Ecto neural progenitor cell (in vitro differentiated cells): ENCODE measurements around the gene CYTH1.

ENCODE experiments used
- DNase-seq: peaks from one replicate; pipeline ENCODE4 v3.0.0-alpha.2; 2018; ENCODE audit warnings: low spot score

The CYTH1 gene

DNA sequence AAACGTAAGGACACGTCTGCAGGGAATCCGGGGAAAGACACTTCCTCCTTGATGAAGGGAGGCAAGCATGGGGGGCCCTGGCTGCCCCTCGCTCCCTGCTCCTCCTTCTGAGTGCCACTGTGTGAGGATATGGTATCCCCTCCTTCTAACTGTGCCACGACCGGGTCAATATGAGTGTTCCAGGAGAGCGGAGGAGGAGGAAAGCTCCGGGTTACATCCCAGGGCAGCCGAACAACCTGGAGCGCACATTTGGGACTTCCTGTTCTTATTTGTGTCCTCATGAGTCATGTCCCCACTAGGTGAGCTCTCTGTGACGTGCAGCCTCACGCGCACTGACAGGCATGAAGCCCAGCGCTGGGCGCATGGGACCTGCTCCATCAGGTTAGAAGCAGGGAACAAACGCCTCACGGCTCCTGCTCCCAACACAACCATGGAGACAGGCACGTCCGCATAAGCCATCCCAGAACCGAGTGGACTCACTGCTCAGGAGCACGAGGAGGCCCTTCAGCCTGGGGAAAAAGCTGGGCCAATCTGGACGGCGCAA lies 112.0 kb downstream of the CYTH1 start:
- no peak for DNase-seq

DNA sequence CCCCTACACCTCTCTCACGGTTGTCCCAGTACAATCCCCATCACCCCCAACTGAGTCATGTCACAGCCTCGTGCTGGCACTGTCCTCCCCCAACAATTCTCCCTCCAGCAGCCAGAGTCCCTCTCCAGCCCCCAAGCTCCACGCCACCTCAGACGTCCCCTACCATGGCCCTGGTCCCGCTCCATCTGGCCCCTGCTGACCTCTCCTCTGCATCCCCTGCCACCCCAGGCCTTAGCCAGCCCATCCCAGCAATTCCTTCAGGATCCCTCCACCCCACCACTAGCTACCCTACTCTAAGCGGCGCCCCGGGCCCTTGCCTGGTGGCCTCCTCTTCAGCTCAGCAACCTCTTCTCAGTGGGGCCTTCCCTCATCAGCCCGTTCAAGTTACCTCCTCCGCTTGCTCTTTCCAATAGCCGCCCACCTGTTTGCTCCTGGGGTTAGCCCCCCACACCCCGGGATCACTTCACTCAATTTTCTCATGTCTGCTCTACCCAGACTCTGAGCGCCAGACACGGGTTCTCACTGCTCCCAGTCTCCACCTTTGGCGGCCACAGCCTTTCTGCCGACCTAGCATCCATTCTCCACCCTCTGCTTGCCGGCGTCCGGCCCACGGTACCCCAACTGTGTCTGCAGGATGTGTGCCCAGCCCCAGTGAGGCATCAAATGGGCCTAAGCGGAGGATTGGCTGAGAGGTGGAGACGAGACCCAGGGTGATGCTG lies 112.7 kb downstream of the CYTH1 start:
- no peak for DNase-seq

DNA sequence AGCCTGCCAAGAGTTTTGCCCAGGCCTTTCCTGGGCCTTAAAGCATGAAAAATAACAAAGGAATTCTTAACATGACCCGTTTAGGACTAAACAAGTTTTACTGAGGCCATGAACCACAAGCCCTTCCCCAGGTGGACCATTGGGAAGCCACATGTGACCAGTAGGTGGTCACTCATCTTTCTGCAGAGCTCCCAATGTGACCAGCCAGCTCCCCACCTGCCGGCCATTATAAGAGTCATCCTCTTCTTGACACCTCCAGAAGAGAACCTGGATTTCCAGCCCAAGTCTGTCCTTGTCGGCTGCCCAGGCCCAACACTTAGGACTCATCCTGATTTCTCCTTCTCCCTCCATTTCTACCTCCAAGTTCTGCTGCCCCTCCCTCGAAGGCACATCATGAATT lies 113.2 kb downstream of the CYTH1 start:
- no peak for DNase-seq

DNA sequence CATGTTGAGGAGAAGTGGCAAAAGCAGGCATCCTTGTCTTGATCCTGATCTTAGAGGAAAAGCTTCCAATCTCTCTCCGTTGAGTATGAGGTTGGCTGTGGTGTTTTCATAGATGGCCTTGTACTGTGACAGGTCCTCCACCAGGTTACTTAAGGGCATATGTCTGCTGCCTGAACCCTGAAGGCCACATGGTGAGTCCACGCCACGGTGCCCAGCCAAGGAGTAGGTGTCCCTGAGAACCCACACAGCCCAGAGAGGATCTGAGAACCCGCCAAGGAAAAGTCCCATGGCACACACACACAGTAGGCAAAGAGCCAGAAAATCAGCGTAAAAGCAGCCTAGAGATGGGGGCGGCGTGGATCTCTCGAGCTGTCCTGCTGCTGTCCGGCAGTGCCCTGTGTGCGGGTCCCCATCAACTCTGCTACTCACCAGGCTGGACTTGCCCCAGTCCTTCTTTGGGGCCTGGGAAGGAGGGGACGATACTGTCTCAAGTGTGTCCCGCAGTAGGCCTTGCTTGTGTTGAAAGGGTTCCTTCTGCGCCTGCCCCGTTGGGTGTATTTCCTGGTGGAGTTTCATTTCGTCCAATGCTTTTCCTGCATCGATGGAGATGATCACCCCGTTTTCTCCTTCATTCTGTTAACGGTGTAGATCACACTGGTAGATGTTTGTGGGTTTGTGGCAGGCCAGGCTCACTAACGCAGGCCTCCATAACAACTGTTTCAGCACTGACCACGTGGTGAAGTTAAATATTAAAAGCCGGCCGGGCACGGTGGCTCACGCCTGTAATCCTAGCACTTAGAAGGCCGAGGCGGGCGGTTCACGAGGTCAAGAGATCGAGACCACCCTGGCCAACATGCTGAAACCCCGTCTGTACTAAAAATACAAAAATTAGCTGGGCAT lies 114.1 kb downstream of the CYTH1 start:
- no peak for DNase-seq

DNA sequence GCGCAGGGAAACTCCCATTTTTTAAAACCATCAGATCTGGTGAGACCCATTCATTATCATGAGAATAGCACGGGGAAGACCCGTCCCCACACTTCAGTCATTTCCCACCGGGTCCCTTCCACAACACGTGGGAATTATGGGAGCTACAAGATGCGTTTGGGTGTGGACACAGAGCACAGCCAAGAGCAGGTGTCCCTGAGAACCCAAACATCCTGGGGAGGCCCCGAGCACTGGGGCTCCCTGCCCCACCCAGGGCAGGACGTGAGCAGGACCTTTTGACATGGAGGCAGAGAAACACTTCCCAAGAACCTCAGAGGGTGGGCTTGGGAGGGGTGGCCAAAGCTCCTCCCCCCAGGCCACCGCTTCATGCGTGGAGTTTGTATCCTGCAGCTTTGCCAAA lies 115.0 kb downstream of the CYTH1 start:
- DNase-seq, result no peak

DNA sequence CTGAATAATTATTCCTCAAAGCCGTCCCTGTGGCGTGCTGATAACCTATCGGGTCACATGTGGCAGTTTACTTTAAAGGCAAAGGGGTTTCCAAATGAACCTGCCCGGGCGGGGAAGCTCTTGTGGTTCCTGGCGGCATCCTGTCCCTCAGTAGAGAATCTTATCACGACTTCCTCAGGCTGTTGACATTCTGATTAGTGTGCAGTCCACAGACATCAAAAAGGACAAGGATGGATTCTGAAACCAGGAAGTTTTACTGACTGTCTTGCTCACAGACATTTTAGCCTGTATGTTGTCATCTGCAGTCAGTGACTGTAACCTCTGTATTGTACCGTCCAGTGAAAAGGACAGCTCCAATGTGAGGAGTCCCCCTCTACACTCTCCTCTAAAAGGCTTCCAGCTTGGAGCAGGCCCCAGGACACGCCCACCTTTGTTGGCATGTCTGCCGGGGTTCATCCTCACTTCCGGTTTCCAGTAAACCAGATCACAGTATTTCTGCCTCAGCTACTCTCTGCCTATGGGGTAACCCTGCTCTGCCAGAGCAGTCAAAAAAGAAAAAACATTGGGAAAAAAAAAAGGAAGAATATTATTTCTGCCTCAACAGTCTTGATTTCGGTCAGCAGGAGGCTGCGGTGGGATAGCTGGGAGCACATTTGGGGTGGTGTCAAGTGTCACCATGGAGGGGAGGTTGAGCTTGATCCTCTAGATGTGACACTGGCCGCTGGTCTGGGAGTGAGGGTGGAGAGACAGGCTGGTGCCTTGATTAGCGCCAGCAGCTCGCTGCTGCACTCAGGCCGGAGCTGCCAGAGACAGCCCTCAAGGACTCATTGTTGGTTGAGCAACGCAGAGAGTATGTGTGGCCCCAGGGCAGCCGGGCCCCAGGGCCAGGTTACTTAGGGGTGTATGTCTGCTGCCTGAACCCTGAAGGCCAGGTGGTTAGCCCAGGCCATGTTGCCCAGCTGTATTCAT lies 115.8 kb downstream of the CYTH1 start:
- no peak for DNase-seq

DNA sequence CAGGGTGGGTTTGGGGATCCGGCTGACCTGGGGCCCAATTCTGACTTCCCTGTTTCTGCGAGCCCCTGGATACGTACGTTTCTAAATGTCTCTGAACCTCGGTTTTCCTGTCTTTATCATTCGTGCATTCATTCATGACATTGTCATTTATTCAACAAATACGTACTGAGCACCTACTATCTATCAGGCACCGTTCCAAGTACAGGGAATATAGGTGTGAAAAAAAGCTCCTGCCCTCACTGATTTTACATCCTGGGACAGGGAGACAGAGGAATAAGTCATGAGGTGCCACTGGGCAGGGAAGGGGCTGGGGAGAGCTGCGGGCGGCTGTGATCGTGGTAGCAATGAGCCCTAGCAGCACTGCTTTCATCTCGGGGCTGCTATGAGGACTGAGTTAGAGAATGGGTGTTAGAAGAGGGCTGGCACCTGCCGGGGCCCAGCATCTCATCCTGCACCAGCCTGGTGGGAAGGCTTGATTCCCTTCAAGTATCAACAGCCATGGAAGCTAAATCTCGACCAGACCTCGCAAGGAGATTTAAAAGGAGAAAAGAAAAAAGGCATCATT lies 116.6 kb downstream of the CYTH1 start:
- DNase-seq, result no peak

DNA sequence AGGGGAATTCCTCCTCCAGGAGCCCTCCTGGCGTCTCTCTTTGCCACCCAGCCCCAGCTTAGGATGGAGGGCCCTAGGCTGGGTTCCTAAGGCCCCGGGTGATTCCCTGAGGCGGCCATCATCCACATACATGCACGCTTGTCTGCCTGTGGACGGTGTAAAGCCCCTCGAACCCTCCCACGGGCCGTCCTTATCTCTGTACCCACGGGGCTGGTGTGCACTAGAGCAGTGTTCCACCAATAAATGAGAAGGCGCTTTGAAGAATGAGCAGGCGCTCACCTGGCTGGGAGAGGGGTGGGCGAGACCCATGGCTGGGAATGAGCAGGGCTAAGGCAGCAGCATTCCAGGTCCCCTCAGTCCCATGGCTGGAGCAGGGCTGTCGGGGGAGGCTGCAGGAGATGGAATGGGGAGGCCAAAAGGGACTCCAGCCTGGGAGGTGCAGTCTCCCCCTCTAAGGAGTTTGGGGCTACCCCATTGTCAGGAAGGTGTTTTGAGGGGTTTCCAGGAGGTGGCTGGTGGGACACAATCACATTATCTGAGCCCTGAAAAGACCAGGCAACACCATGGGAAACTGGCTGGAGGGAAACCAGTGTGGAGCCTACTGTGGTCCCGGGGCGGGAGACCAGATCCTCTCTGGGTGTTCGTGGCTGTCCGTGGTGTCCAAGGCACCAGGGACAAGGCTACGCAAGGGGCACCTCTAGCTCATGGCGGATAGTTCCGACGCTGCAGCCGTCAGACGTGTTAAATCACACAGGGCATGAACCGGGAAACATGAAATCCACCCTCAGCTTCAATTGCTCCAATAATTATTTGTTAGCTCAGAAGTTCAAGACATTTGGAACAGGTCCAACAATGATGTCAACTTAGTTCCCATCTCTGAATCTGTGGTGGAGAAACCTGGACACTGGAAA lies 117.3 kb downstream of the CYTH1 start:
- DNase-seq, result no peak

DNA sequence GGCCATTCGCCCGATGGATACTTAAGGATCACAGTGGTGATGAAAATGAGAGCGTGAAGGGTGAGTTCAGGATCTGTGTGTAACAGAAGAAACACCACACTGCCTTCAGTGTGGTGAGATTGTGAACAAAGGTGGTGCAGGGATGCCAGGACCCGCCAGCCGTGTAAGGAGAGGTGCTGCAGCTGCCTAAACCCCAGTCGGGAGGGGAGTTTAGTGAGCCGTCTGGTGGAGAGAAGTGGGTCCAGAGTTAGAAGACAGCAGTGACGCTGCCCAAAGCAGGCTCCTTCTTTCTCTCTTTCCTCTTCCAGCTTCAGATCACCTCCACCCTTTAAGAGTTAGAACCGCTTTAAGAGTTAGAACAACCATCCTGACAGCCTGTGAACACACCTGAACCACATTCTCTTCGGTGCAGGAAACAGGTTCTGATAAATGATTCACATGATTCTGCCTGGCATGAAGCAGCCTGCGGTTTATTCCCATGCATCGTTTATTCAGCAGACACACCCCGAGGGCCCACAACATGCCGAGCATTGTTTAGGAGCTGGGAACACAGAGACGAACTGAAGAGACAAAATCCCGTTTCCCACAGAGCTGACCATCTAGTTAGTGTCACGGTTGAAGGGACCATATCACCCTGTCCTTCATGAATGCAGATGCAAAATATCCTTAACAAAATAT lies 120.8 kb downstream of the CYTH1 start:
- no peak for DNase-seq

DNA sequence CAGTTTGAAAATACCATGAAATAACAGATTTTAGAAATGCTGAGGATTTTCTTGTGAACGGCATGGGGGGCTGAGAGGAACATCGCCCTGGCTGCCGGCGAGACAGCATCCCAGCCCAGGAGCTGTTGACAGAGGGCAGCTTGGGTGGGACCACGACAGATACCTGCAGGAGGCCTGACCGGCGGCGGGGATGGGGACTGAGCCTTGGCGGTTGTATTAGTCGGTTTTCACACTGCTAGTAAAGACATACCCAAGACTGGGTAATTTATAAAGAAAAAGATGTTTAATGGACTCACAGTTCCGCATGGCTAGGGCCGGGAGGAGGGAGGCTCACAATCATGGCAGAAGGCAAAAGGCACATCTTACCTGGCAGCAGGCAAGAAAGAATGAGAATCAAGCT lies 122.5 kb downstream of the CYTH1 start:
- DNase-seq, result no peak

DNA sequence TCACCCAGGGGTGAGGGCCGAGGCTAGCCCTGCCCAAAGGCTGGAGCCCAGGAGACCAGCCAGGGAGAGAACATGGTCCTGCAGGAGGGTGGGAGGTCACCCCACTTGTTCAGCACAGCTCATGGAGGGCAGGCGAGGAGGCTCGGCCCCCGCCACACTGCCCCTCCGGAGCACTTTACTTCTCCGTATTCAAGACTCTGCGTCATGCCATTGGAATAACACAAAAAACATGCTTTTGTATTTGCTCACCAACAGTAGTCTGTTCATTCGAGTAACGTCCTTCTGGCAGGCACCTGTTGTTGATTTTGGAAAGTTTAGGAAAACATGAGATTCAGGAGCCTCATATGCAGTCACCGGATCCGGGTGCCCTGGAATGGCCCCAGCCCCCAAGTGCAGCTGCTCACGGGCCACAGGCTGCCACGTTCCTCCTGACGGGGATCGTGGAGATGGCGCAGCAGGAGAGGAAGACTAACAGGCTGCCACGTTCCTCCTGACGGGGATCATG lies 123.7 kb downstream of the CYTH1 start:
- no peak for DNase-seq

DNA sequence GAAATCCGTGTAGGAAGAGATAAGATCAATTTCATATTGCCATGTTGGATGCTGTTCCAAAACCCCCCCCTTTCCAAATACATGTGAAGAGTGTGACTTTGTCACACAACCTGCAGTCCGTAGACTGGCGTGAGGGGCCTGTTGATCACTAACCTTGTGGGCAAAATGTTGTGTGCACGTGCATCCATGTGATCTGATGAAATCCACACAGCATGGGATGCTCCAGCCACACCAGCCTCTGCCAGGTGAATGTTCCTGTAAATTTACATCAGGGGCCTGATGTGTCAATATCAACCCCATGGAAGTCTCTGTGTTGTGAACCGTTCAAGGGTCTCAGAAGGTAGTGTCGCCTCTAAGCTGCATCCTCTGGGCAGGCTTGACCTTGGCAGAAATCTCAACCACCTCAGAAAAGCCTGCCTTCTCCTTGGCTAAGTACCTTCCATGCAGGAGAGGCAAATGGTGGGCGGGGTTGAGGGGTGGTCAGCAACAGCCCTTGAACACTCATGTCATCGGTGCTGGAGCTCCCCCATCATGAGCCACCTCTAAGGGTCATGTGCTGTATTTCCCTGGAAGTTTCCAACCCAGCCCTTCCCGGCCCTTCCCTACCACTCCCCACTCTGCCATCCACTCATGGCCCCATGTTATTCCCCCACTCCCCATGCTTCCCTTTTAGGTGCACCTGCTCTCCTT lies 126.7 kb downstream of the CYTH1 start:
- no peak for DNase-seq

DNA sequence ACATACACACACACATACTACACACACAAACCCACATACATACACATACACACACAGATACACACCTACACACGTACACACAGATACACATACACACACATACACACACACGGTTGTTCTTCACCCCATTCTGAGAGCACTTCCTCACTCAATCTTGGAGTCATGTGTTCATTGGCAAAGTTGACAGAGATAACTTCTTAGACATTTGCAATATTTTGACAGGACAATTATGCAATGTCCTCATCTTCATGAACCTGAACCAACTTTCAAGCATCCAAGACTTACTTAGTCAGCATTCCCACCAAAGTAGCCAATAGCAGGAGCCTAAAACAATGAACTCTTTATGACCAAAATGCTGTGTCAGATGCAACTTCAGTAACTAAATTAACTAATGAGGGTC lies 127.7 kb downstream of the CYTH1 start:
- no peak for DNase-seq

DNA sequence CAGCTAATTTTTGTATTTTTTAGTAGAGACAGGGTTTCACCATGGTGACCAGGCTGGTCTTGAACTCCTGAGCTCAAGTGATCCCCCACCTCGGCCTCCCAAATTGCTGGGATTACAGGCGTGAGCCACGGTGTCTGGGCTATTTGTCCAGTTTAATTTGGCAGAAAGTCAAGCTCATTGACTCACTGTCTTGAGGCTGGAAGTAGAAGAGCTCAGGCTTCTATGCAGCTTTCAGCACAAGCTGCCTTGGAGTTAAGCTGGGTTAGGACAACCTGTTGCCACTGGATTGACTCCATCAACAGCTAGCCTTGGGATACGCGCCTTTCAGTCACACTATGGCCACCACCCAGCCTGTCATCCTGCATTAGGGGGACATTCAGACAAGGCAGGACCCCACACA lies 128.7 kb downstream of the CYTH1 start:
- no peak for DNase-seq

DNA sequence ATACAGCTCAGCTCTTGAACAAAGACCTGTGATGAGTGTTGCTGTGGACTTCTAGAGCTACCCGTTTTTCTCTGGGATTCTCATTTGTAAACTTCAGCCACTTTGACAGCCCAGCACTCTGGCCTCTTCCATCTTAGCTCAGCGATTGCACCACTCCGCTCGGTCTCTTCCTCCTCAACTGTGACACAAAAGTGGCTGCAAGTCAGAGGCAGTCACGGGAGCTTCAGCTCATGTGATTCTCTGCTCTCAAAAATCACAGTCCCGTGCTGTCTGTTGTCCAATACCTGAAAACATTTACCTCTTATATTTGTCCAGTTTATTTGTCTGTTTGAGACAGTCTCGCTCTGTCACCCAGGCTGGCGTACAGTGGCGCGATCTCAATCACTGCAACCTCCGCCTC lies 129.2 kb downstream of the CYTH1 start:
- no peak for DNase-seq

DNA sequence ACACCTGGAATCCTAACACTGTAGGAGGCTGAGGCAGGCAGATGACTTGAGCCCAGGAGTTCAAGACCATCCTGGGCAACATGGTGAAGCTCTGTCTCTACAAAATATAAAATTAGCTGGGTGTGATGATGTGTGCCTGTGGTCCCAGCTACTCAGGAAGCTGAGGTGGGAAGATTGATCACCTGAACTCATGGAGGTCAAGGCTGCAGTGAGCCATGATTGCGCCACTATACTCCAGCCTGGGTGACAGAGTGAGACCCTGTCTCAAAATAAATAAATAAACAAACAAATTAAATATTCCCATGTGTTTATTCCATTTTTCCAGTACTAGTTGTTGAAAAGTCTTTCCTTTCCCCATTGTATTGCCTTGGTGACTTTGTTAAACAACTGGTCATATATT lies 130.0 kb downstream of the CYTH1 start:
- DNase-seq, result no peak

DNA sequence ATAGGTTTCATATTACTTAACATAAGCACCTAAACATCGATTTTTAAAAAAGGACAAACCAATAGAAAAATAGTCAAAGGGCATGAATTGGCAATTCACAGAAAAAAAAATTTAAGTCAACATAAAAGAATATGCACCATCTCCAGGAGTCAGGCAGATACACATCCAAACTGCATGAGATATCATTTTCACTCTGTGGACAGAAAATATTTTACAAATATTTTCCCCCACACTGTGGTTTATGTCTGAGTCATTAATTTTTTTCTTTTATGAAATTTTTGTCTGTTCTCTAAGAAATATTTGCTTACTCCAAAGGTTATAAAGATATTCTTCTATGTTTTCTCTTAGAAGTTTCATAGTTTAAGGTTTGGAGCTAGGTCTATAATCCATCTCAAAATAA lies 130.5 kb downstream of the CYTH1 start:
- DNase-seq, result no peak

DNA sequence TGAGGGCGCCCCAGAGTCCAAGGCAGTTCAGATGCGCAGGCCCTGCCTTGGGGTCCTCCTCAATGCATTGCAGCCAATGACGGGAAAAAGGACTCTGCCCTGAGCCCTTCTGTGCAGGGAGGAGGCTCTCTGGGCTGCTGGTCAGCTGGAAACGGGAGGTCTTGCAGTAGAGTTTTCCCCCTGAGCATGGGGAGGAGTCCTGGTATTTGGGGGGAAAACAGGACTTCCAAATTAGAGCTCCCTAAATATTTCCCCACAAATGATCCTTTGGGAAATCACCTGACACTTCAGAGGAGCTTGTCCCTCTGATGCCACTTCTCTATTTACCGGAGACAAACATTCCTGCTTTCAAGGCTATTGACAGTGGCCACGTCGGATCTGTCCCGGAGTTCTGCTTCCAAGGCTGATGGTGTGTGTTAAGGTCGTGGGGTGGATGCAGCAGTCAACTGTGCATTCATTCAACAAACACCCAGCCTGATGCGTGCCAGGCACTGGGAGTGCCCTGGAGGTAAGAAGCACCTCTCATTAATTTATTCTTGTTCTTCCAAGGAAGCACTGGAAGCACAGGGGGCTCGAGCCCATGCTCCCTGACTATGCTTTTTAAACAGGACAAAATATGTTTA lies 131.9 kb downstream of the CYTH1 start:
- DNase-seq, result no peak

DNA sequence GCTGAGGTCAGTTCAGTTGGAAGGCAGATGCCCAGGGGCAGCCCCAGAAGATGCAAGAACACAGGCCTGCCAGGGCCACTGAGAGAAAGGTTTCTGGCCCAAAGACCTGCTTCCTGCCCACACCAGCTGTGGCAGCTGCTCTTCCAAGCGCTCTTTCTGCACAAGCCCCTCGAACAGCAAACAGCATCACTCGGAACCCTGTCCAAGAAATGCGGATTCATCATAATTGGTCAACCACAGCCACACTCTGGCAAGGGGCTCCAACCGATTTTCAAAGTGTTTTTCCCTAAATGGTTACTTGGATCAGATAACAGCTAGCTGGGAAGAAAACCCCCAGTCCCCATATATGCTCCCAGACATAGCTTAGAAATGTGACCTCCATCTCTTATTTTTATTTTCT lies 133.8 kb downstream of the CYTH1 start:
- no peak for DNase-seq
